Left cardiac atrium (tissue), 4 donors: ENCODE measurements around the gene RPL10. TPM values are rescaled to one million over a fixed set of nuclear protein-coding genes. Genes with fewer than 3 reads are reported as not detected.
"Not testable (repeated sequence)": the region's sequence is repeated elsewhere in the genome, so short reads cannot be mapped to it uniquely, and the experiment has no call there.

ENCODE experiments used
- ATAC-seq, 2 donors: fragments of 200-7000 bp; cut with Tn5 transposase; one replicate each; pipeline ENCODE4 v1.9.1; 2020; ENCODE audit warnings: mild to moderate bottlenecking in 2 of 2, moderate library complexity in 2 of 2
- DNase-seq: peaks from one replicate; pipeline ENCODE4 v3.0.0-alpha.2; 2020
- intact Hi-C, 2 donors: fragments of 100-400 bp; cut with DNase I; formaldehyde crosslinking; loops; one replicate each; pipeline versions ENCODE4 v1.14.1 to v1.15.1; 2022 to 2023
- total RNA-seq, 2 donors: library from RNA; stranded (reverse); fragmentation: NEBNext Ultra II Directional; extraction: Animal tissue kit (Norgen Biotek cat#: 25700); gene quantifications; one replicate each; pipeline ENCODE4 v1.2.1, GENCODE V29; 2021
- donor health status: DM: no; HTN: yes; CAD: no.
- donor health status: DM: no; HTN: yes; CAD: no; lungs with severe emphysema.
- donor health status: DM: yes; HTN: yes; CAD: no.
- donor health status: Dilated cardiomyopathy.

The RPL10 gene
- total RNA-seq, 2 donors from 2014 or later = 2,090 to 2,230 TPM

- DNase-seq, intact Hi-C loops: not testable (repeated sequence)
- peak; percentile 88 to 89 for ATAC-seq
Measured at GRCh38 chrX:154389812-154390747, 8.1 kb upstream of the RPL10 start.

- ATAC-seq, intact Hi-C loops, DNase-seq: not testable (repeated sequence)
Measured at GRCh38 chrX:154396363-154396762, 1.8 kb upstream of the RPL10 start.

GRCh38 chrX:154396973-154397887 lies 947 bp upstream of the RPL10 start:
- peak; percentile 79 to 91 for ATAC-seq
- intact Hi-C loops = no loop called here
- DNase-seq = peak; percentile 85

- peak; percentile 87 for DNase-seq
- intact Hi-C loops = no loop called here
- peak; percentile 57 to 62 for ATAC-seq
Measured at GRCh38 chrX:154398668-154399526, 720 bp downstream of the RPL10 start.

GRCh38 chrX:154399527-154400368 lies 1.6 kb downstream of the RPL10 start:
- ATAC-seq = no peak
- no peak for DNase-seq
- intact Hi-C loops = no loop called here

- not testable (repeated sequence) for ATAC-seq, DNase-seq
Measured at GRCh38 chrX:154400369-154400817, 2.2 kb downstream of the RPL10 start.

GRCh38 chrX:154401045-154401799 lies 3.0 kb downstream of the RPL10 start:
- DNase-seq = no peak
- no peak for ATAC-seq
- intact Hi-C loops = no loop called here

More at GRCh38 chrX:154400369-154400817, 2.2 kb downstream of the RPL10 start:
- intact Hi-C loops = not testable (repeated sequence)

GRCh38 chrX:154401918-154402621 lies 3.9 kb downstream of the RPL10 start:
- no peak for DNase-seq
- no peak for ATAC-seq
- intact Hi-C loops = no loop called here

GRCh38 chrX:154402622-154403127 lies 4.5 kb downstream of the RPL10 start:
- intact Hi-C loops = no loop called here
- DNase-seq = no peak
- no peak for ATAC-seq

GRCh38 chrX:154403192-154403591 lies 5.0 kb downstream of the RPL10 start:
- intact Hi-C loops = no loop called here
- ATAC-seq (no peak), DNase-seq (no peak)

GRCh38 chrX:154403858-154404257 lies 5.7 kb downstream of the RPL10 start:
- no peak for DNase-seq
- no peak for ATAC-seq
- intact Hi-C loops = no loop called here

GRCh38 chrX:154404625-154405192 lies 6.5 kb downstream of the RPL10 start:
- intact Hi-C loops = no loop called here
- ATAC-seq (no peak), DNase-seq (no peak)

GRCh38 chrX:154408659-154409221 lies 10.6 kb downstream of the RPL10 start:
- no peak for ATAC-seq
- intact Hi-C loops = no loop called here
- no peak for DNase-seq

GRCh38 chrX:154409222-154409871 lies 11.2 kb downstream of the RPL10 start, which contains the start of gene DNASE1L1:
Gene DNASE1L1 (minus strand): TSS chrX:154409254. CDS start chrX:154405568, 3,686 bp downstream.
- intact Hi-C loops = no loop called here
- ATAC-seq (peak; percentile 41 to 87), DNase-seq (peak; percentile 90)

GRCh38 chrX:154411981-154412340 lies 13.8 kb downstream of the RPL10 start:
- intact Hi-C loops = no loop called here
- DNase-seq (peak; percentile 77), ATAC-seq (peak; percentile 79 to 85)
